Stromal cell of bone marrow (primary cell): ENCODE results near the gene PTPN14.
A peak's percentile ranks its signal among the peaks of the same experiment; 100 is the strongest.

Source experiments
- DNase-seq: peaks from one replicate; pipeline ENCODE4 v3.0.0-alpha.2; 2012; ENCODE audit warnings: low read depth

Gene PTPN14

GRCh38 chr1:214454569-214455396 is 96.6 kb downstream of the PTPN14 start:
- no peak for DNase-seq

GRCh38 chr1:214453109-214453722 is 98.2 kb downstream of the PTPN14 start:
- no peak for DNase-seq

GRCh38 chr1:214452152-214452784 is 99.1 kb downstream of the PTPN14 start:
- no peak for DNase-seq

GRCh38 chr1:214451596-214451995 is 99.8 kb downstream of the PTPN14 start:
- DNase-seq: no peak

- no peak for DNase-seq
Observed at GRCh38 chr1:214449371-214449770, 102.0 kb downstream of the PTPN14 start.

- DNase-seq: no peak
Observed at GRCh38 chr1:214448536-214448935, 102.9 kb downstream of the PTPN14 start.

GRCh38 chr1:214447557-214447871 is 103.9 kb downstream of the PTPN14 start:
- DNase-seq: no peak

GRCh38 chr1:214446772-214447556 is 104.4 kb downstream of the PTPN14 start:
- peak; percentile 86 for DNase-seq

- peak; percentile 97 for DNase-seq
Observed at GRCh38 chr1:214445831-214446614, 105.4 kb downstream of the PTPN14 start.

GRCh38 chr1:214445199-214445598 is 106.2 kb downstream of the PTPN14 start:
- DNase-seq: no peak

GRCh38 chr1:214444182-214444939 is 107.0 kb downstream of the PTPN14 start:
- DNase-seq: no peak

GRCh38 chr1:214441119-214441518 is 110.3 kb downstream of the PTPN14 start:
- DNase-seq: peak; percentile 36

GRCh38 chr1:214440219-214440965 is 111.0 kb downstream of the PTPN14 start:
- no peak for DNase-seq

- DNase-seq: no peak
Observed at GRCh38 chr1:214439352-214440119, 111.9 kb downstream of the PTPN14 start.

GRCh38 chr1:214438530-214438929 is 112.9 kb downstream of the PTPN14 start:
- DNase-seq: no peak

GRCh38 chr1:214438075-214438474 is 113.3 kb downstream of the PTPN14 start:
- DNase-seq: no peak

GRCh38 chr1:214435867-214436266 is 115.5 kb downstream of the PTPN14 start:
- no peak for DNase-seq

GRCh38 chr1:214432245-214432644 is 119.2 kb downstream of the PTPN14 start:
- DNase-seq: no peak
